Fibroblast of lung (primary cell): ENCODE results near the gene CCDC60.

ENCODE experiments used
- CTCF ChIP-seq, 2 donors: IDR thresholded peaks in 1 of 2; conservative IDR thresholded peaks in 1 of 2; 1 replicate in 1 of 2; 2 replicates in 1 of 2; pipeline ENCODE4 v1.5.1; 2011 to 2012; ENCODE audit warnings: low read length in 2 of 2, control low read depth in 1 of 2, inconsistent platforms in 1 of 2, low read depth in 1 of 2, mild to moderate bottlenecking in 1 of 2
- EZH2 ChIP-seq: IDR thresholded peaks from 2 replicates; pipeline ENCODE4 v1.5.1; 2012; ENCODE audit warnings: low read length, control low read depth, mild to moderate bottlenecking; ENCODE audit errors: missing control alignments

GRCh38 chr12:119409043-119409442, 74.5 kb downstream of the CCDC60 start:
- TF ChIP-seq CTCF (conservative IDR thresholded peaks at IDR 0.05 in 1 of 2, IDR thresholded peaks at IDR 0.05 in 1 of 2; ENCODE audit: low read depth in 1 of 2, low read length in 2 of 2), result no peak
- no peak for TF ChIP-seq EZH2
